SHP77 treated with DMSO at 0.1 percent for 48 hours (cell line): Measurements from ENCODE around the gene ZFP37.
"Not testable (repeated sequence)": the region's sequence is repeated elsewhere in the genome, so short reads cannot be mapped to it uniquely, and the experiment has no call there.

Source experiments
- DNase-seq: peaks from one replicate; lab custom pipeline; 2025; lab: John Stamatoyannopoulos, UW

The ZFP37 gene

GRCh38 chr9:113056191-113057106, at the start of gene ZFP37:
Gene ZFP37 (minus strand): TSS chr9:113056724. CDS start chr9:113056688, 36 bp downstream.
- DNase-seq: peak; percentile 75

- DNase-seq: not testable (repeated sequence)
These were observed 48.8 kb upstream of the ZFP37 start for GRCh38 chr9:113105345-113105744.

- DNase-seq: no peak
These were observed 39.0 kb upstream of the ZFP37 start for GRCh38 chr9:113095561-113095960.

- DNase-seq: not testable (repeated sequence)
These were observed 33.4 kb upstream of the ZFP37 start for GRCh38 chr9:113089924-113090323.

GRCh38 chr9:113089143-113089505, 32.6 kb upstream of the ZFP37 start:
- not testable (repeated sequence) for DNase-seq

- not testable (repeated sequence) for DNase-seq
These were observed 32.1 kb upstream of the ZFP37 start for GRCh38 chr9:113088456-113089142.

- DNase-seq: not testable (repeated sequence)
These were observed 6.4 kb upstream of the ZFP37 start for GRCh38 chr9:113062932-113063310.

GRCh38 chr9:113062256-113062931, 5.9 kb upstream of the ZFP37 start:
- not testable (repeated sequence) for DNase-seq

GRCh38 chr9:113061072-113061850, 4.7 kb upstream of the ZFP37 start:
- DNase-seq: not testable (repeated sequence)

GRCh38 chr9:113059581-113060284, 3.2 kb upstream of the ZFP37 start:
- DNase-seq: not testable (repeated sequence)

- DNase-seq: no peak
These were observed 669 bp upstream of the ZFP37 start for GRCh38 chr9:113057193-113057592.

- DNase-seq: no peak
These were observed 13.5 kb downstream of the ZFP37 start for GRCh38 chr9:113042884-113043657.

- no peak for DNase-seq
These were observed 30.3 kb downstream of the ZFP37 start for GRCh38 chr9:113026200-113026599.

- no peak for DNase-seq
These were observed 38.3 kb downstream of the ZFP37 start for GRCh38 chr9:113018247-113018646.

GRCh38 chr9:113012492-113012891, 44.0 kb downstream of the ZFP37 start:
- no peak for DNase-seq

- no peak for DNase-seq
These were observed 44.6 kb downstream of the ZFP37 start, which contains the start of gene ZNF883 for GRCh38 chr9:113011911-113012381. Gene ZNF883 (minus strand): TSS chr9:113012192.

- DNase-seq: no peak
These were observed 50.7 kb downstream of the ZFP37 start for GRCh38 chr9:113005777-113006176.

GRCh38 chr9:112997236-112997941, 59.1 kb downstream of the ZFP37 start:
- no peak for DNase-seq
